ENCODE measurements around the gene TTLL1. TPM values are rescaled to one million over a fixed set of nuclear protein-coding genes. Genes with fewer than 3 reads are reported as not detected.

The TTLL1 gene
- total and polyA plus RNA-seq, 2 of the 4 experiments (the other 2 are of a cell fraction) = 10.8 to 13.2 TPM

GRCh38 chr22:43053176-43053575, 36.0 kb downstream of the TTLL1 start:
- Histone ChIP-seq H3K4ac (ENCODE audit: low read depth, low read length) (no peak overlapping the region), H3K4me2 (ENCODE audit: low read depth, low read length) (no peak overlapping the region), H4K8ac (ENCODE audit: low read depth in 2 of 2, low read length in 2 of 2) (no peak overlapping the region), H2BK5ac (ENCODE audit: low read depth, low read length, poor library complexity, severe bottlenecking) (no peak overlapping the region), H2BK15ac (ENCODE audit: low read depth, low read length) (no peak overlapping the region), H3K27me3 (ENCODE audit: control insufficient read depth, insufficient read depth, low read length) (no peaks in the 10 kb centered on the region), H2BK120ac (ENCODE audit: low read depth, low read length) (no peak overlapping the region), H3K4me1 (ENCODE audit: control insufficient read depth, insufficient read depth, low read length) (no peaks in the 10 kb centered on the region), H3K23ac (ENCODE audit: low read depth, low read length) (no peak overlapping the region), H3K36me3 (ENCODE audit: control insufficient read depth, insufficient read depth, low read length) (peaks cover 10% of the 10 kb centered on the region; the same call in 1 of the 2 replicates), H3K27ac (ENCODE audit: insufficient read depth, low read length) (no peak overlapping the region), H3K9ac (ENCODE audit: low read depth, low read length) (no peak overlapping the region), H3K9me3 (ENCODE audit: control insufficient read depth, insufficient read depth, low read length) (no peaks in the 10 kb centered on the region), H3K9me1 (ENCODE audit: insufficient read depth, low read length) (no peaks in the 10 kb centered on the region), H3K56ac (ENCODE audit: extremely low read depth, insufficient read depth, low read length) (no peak overlapping the region), H3K4me3 (ENCODE audit: insufficient read depth, low read depth, low read length) (no peak overlapping the region), H4K5ac (ENCODE audit: low read depth, low read length) (no peak overlapping the region), H2AFZ (replicated peaks; ENCODE audit: low read length, poor library complexity) (no peak overlapping the region), H2AK9ac (replicated peaks; ENCODE audit: low read depth, low read length, poor library complexity) (no peak overlapping the region), H4K20me1 (ENCODE audit: insufficient read depth, low read length) (no peaks in the 10 kb centered on the region), H3K18ac (ENCODE audit: low read depth, low read length) (no peak overlapping the region), H3K79me1 (ENCODE audit: low read depth in 1 of 2, low read length in 2 of 2) (no peaks in the 10 kb centered on the region), H2BK20ac (ENCODE audit: low read depth, low read length) (no peak overlapping the region), H3K14ac (replicated peaks; ENCODE audit: low read depth, low read length) (no peak overlapping the region), H2AK5ac (ENCODE audit: low read depth, low read length) (no peak overlapping the region), H4K91ac (ENCODE audit: insufficient read depth, low read depth, low read length) (no peak overlapping the region)
- 100% methylated on average over 2 of the region's 7 CpGs; no CpG with 5 or more reads in 1 of the 2 experiments for WGBS, 2 experiments (ENCODE audit: extremely low coverage in 2 of 2, insufficient read length in 1 of 2)
- dilution Hi-C loops (cut with HindIII; ENCODE audit: low sequenced_read_pairs, unreplicated experiment) = no loop called here
- TF ChIP-seq MXI1 (IDR thresholded peaks at IDR 0.05; ENCODE audit: borderline replicate concordance, low read depth, low read length) (no peak), BHLHE40 (IDR thresholded peaks at IDR 0.05; ENCODE audit: low read depth, low read length) (no peak), ELK1 (IDR thresholded peaks at IDR 0.05; ENCODE audit: borderline replicate concordance, low read depth, low read length) (no peak), CTCF (conservative IDR thresholded peaks at IDR 0.05; ENCODE audit: low read depth, low read length) (peak; percentile 24; the same call in 1 of the 2 replicates), CEBPB (IDR thresholded peaks at IDR 0.05; ENCODE audit: low read depth, low read length) (no peak), CHD1 (IDR thresholded peaks at IDR 0.05; ENCODE audit: low read depth, low read length) (no peak), POLR2A (IDR thresholded peaks at IDR 0.05; ENCODE audit: low read depth, low read length) (no peak), RFX5 (IDR thresholded peaks at IDR 0.05; ENCODE audit: low read depth, low read length) (no peak), USF2 (IDR thresholded peaks at IDR 0.05; ENCODE audit: low read depth, low read length) (no peak), RAD21 (IDR thresholded peaks at IDR 0.05; ENCODE audit: low read length) (peak; percentile 33; the same call in 1 of the 2 replicates), SMC3 (IDR thresholded peaks at IDR 0.05; ENCODE audit: low read depth, low read length) (no peak)
- DNase-seq (no peak), ATAC-seq (ENCODE audit: low read depth) (no peak)
- ChIA-PET POLR2A (ENCODE audit: unreplicated experiment) (no interaction called here), CTCF (no interaction called here)
- intact Hi-C loops (cut with micrococcal nuclease) = no loop called here
- in situ Hi-C loops (cut with MboI; ENCODE audit: low sequenced_read_pairs) = no loop called here
- BruUV-seq (replicated peaks) = no TSS peak
